Hepatocyte (in vitro differentiated cells): ENCODE data around the gene TRAPPC8.

Experiments used
- CTCF ChIP-seq: fragments of 200-600 bp; sonication (generic); IDR thresholded peaks from 2 replicates; pipeline ENCODE4 v1.5.1; 2016; ENCODE audit warnings: antibody characterized with exemption, mild to moderate bottlenecking; ENCODE audit not compliant: poor library complexity
- EZH2 ChIP-seq: fragments of 200-600 bp; sonication (generic); IDR thresholded peaks from 2 replicates; pipeline ENCODE4 v1.6.1; 2016; ENCODE audit warnings: antibody characterized with exemption, mild to moderate bottlenecking, borderline replicate concordance
- EZH2phosphoT487 ChIP-seq: fragments of 200-600 bp; sonication (generic); IDR thresholded peaks from one replicate; pipeline ENCODE4 v1.6.1; 2018; ENCODE audit warnings: antibody characterized with exemption, mild to moderate bottlenecking, low read depth, moderate library complexity; ENCODE audit not compliant: unreplicated experiment, severe bottlenecking

- TF ChIP-seq CTCF: no peak
- TF ChIP-seq EZH2: no peak
- TF ChIP-seq EZH2phosphoT487: no peak
These were observed 112.2 kb downstream of the TRAPPC8 start for GRCh38 chr18:31830686-31831085.
